Measurements from ENCODE around the gene TALDO1. TPM values are rescaled to one million over a fixed set of nuclear protein-coding genes. Genes with fewer than 3 reads are reported as not detected.
A peak's percentile ranks its signal among the peaks of the same experiment; 100 is the strongest.

The TALDO1 gene
- total RNA-seq, 1 donor from 2014 or later, result 101 TPM

DNA sequence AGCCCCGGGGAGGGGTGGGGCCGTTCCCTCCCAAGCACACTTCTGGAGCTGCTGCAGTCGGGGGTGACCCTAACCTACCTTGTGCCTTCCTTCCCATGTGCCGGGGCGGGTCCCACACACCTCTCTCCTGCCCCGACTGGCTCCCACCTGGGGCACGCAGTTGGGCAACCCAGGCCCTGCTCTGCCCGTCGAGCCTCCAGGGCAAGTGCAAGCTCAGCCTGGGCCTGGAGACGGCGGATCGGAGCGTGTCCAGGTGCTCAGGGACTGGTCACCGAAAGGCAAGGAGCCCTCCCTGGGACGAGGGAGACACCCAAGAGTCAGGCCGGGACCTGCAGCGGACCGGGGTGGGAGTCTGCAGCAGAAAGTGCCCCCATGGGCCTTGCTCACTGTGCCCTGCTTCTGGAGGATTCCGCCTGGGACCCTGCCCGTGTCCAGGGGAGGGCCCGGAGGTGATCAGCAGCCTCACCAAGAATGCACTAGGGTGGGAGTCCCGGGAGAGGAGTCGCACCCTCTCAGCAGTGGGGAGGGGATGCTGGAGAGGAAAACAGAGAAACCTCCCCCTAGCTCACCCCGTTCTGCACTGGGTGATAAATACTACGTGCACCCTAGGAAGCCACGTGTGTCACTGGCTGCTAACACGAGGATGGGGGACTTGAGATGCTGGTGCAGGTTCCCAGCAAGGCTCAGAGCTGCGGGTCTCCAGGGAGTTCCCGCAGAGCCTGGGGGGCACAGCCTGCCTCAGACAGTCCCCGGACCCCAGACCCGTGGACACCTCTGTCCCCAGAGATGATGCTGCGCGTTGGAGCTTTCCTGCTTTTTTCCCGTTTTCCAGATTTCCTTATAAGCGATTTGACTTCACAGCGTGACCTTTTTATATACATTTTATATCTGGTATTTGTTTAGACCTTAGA, 35.3 kb downstream of the TALDO1 start:
- intact Hi-C loops (cut with micrococcal nuclease), result no loop called here
- no peak for DNase-seq
- no peaks in the 10 kb centered on the region for H3K36me3 ChIP-seq
- H3K9me3 ChIP-seq (replicated peaks), result no peaks in the 10 kb centered on the region
- no peak overlapping the region for H3K4me3 ChIP-seq
- no peaks in the 10 kb centered on the region for H3K27me3 ChIP-seq (ENCODE audit: low read depth)
- no peak overlapping the region for H3K27ac ChIP-seq (replicated peaks)
- H3K4me1 ChIP-seq, result peaks cover 29% of the 10 kb centered on the region
- TF ChIP-seq, protein P1, sequence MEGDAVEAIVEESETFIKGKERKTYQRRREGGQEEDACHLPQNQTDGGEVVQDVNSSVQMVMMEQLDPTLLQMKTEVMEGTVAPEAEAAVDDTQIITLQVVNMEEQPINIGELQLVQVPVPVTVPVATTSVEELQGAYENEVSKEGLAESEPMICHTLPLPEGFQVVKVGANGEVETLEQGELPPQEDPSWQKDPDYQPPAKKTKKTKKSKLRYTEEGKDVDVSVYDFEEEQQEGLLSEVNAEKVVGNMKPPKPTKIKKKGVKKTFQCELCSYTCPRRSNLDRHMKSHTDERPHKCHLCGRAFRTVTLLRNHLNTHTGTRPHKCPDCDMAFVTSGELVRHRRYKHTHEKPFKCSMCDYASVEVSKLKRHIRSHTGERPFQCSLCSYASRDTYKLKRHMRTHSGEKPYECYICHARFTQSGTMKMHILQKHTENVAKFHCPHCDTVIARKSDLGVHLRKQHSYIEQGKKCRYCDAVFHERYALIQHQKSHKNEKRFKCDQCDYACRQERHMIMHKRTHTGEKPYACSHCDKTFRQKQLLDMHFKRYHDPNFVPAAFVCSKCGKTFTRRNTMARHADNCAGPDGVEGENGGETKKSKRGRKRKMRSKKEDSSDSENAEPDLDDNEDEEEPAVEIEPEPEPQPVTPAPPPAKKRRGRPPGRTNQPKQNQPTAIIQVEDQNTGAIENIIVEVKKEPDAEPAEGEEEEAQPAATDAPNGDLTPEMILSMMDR (IDR thresholded peaks at IDR 0.05; ENCODE audit: borderline replicate concordance), result no peak

DNA sequence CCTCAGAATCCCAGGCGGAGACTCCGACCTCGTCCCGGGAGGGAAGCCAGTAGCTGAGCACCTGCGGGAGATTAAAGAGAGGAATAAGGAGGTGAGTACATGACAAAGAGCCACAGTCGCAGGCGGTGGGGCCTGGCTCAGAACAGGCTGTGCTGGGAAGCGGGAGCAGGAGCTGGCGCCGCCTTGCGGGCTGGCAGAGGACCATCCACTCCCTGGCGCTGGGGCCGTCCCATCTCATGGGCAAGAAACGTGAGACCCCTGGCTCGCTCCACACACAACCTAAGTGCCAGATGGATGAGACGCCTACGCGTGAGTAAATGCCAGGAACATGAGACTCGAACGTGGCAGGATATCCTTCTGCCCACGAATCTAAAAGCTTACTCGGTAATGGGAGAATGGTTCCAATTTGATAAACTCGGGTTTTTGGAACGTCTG, 36.3 kb downstream of the TALDO1 start:
- H3K4me3 ChIP-seq, result no peak overlapping the region
- TF ChIP-seq, protein P1 (IDR thresholded peaks at IDR 0.05; ENCODE audit: borderline replicate concordance), result peak; percentile 70
- peak overlapping the region; percentile 12 for H3K27ac ChIP-seq (replicated peaks)

DNA sequence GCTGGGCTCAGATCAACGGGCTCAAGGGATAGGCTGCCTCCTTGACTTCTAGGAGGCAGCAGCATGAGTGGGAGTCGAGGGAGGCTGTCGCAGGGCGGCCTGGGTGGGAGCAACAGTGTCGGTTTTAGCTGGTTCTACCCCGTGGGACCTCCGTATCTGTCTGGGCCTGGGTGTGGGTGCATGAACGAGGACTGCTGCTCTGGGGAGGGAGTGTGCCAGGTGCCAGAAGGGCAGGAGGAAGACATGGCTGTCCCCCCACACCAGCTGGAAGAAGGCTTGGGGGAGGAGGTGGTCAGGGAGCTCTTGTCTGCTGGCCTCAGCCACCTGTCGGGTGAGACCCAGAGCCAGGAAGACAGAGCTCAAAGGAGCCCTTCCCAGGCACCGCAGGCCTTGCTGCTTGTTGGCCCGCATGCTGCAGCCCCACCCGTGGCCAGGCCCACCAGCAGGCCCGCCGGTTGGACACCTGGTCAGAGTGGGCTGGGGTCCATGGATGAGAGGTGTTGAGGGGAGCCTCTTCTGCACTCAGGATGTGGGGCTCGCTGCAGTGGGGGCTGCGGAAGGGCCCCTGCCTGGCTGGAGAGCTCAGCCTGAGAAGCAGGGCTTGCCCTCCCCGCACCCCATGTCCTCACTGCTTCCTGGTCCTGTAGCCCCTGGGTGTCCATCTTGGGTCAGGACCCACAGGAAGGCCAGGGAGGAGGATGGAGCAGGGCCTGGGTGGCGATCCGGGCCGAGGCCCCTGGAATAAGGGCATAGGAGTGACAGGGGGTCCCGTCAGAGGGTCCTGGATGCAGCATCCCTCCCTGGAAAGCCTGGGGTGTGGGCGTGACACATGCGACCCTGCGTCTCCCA, 39.2 kb downstream of the TALDO1 start:
- no peaks in the 10 kb centered on the region for H3K9me3 ChIP-seq (replicated peaks)
- intact Hi-C loops (cut with micrococcal nuclease), result no loop called here
- H3K4me3 ChIP-seq, result no peak overlapping the region
- H3K27me3 ChIP-seq (ENCODE audit: low read depth), result peaks cover 36% of the 10 kb centered on the region
- H3K4me1 ChIP-seq, result peaks cover 19% of the 10 kb centered on the region
- no peak overlapping the region for H3K27ac ChIP-seq (replicated peaks)
- TF ChIP-seq, protein P1 (IDR thresholded peaks at IDR 0.05; ENCODE audit: borderline replicate concordance), result no peak
- DNase-seq, result no peak
- H3K36me3 ChIP-seq, result peaks cover 2% of the 10 kb centered on the region

More for the DNA sequence above, 36.3 kb downstream of the TALDO1 start:
- Histone ChIP-seq H3K9me3 (replicated peaks) (no peaks in the 10 kb centered on the region), H3K4me1 (peaks cover 18% of the 10 kb centered on the region), H3K36me3 (no peaks in the 10 kb centered on the region), H3K27me3 (ENCODE audit: low read depth) (peaks cover 8% of the 10 kb centered on the region)
- intact Hi-C loops (cut with micrococcal nuclease), result no loop called here
- DNase-seq, result peak; percentile 68

DNA sequence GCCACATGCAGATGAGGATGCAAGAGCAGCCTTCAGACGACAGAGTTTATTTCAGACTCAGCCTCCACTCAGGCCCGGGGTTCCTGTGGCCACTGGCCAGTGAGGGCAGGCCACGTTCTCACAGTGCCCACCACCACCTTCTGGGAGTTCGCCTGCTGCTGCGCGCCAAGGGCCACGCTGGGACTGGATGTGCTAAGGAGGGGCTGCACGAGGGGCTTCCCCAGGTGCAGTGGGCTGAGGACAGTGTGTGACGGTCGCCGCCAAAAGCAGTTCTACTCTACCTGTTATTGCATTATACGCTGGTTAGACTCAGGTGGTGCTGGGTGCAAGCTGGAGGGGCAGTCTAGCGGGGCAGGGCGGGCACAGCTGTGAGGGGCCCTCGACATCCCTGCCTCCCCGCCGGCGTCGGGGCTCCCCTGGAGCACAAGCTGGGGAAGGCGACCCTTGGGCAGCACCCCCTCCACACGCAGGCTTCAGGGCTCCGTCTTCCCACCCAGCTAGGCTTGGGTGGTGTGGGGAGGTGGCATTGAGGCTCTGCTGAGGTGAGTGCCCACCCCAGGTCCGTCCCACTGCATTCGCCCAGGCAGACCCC, 39.9 kb downstream of the TALDO1 start:
- no peak for DNase-seq
- Histone ChIP-seq H3K9me3 (replicated peaks) (no peaks in the 10 kb centered on the region), H3K4me3 (no peak overlapping the region), H3K36me3 (peaks cover 9% of the 10 kb centered on the region), H3K27me3 (ENCODE audit: low read depth) (peaks cover 36% of the 10 kb centered on the region), H3K4me1 (peaks cover 19% of the 10 kb centered on the region), H3K27ac (replicated peaks) (no peak overlapping the region)
- TF ChIP-seq, protein P1 (IDR thresholded peaks at IDR 0.05; ENCODE audit: borderline replicate concordance), result no peak
- intact Hi-C loops (cut with micrococcal nuclease), result no loop called here

DNA sequence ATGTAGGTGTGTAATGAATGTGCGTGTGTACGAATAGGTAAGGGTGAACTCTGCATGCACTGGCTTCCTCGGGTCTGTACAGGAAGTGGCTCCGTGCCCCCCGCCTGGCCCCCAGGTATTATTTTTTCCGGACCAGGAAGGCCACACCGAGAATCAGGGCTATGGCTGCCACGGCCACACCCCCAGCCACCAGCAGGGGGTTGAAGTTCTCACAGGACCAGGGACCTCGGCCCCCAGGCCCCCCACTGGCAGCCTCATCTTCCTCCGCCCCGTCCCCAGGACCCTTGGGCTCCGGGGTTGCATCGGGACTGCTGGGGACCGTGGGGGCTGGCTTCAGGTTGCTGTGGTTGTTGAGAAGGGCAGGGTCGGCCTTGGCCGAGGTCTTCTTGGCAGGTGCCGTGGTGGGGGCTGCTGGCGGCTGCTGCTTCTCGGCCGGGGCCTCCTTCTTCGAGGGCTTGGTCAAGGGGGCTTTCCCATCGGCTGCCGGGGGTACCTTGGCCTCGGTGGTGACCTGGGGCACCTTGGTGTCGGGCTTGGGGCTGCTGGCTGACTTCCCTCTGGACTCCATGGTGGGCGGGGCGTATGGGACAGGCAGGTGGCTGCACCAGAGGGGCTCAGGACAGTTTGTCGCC, 40.9 kb downstream of the TALDO1 start:
- intact Hi-C loops (cut with micrococcal nuclease), result no loop called here
- no peak overlapping the region for H3K4me3 ChIP-seq
- peaks cover 36% of the 10 kb centered on the region for H3K27me3 ChIP-seq (ENCODE audit: low read depth)
- H3K36me3 ChIP-seq, result peaks cover 10% of the 10 kb centered on the region
- H3K4me1 ChIP-seq, result peaks cover 16% of the 10 kb centered on the region
- no peak for DNase-seq
- no peak overlapping the region for H3K27ac ChIP-seq (replicated peaks)
- H3K9me3 ChIP-seq (replicated peaks), result no peaks in the 10 kb centered on the region
- TF ChIP-seq, protein P1 (IDR thresholded peaks at IDR 0.05; ENCODE audit: borderline replicate concordance), result no peak

All from left ventricle myocardium inferior (tissue), 1 donor.